Adipocyte (in vitro differentiated cells): ENCODE measurements around the gene ACTL7A.

ENCODE experiments used
- DNase-seq: peaks from one replicate; pipeline ENCODE4 v3.0.0-alpha.2; 2015; ENCODE audit warnings: low read depth
- H3K27me3 ChIP-seq: replicated peaks from 2 replicates; pipeline ENCODE4 v1.7.0; 2013; ENCODE audit warnings: mild to moderate bottlenecking, low read length, moderate library complexity; ENCODE audit not compliant: control insufficient read depth, insufficient read depth
- H3K36me3 ChIP-seq: 2 replicates; pipeline ENCODE4 v1.7.0; 2013; ENCODE audit warnings: low read length, mild to moderate bottlenecking, moderate library complexity; ENCODE audit not compliant: control insufficient read depth, insufficient read depth, severe bottlenecking
- H3K4me1 ChIP-seq: 2 replicates; pipeline ENCODE4 v1.7.0; 2013; ENCODE audit warnings: mild to moderate bottlenecking, low read length, moderate library complexity; ENCODE audit not compliant: control insufficient read depth, insufficient read depth
- H3K4me3 ChIP-seq: 2 replicates; pipeline ENCODE4 v1.7.0; 2013; ENCODE audit warnings: mild to moderate bottlenecking, low read length, moderate library complexity
- H3K9ac ChIP-seq: 2 replicates; pipeline ENCODE4 v1.7.0; 2013; ENCODE audit warnings: mild to moderate bottlenecking, low read length, moderate library complexity
- H3K9me3 ChIP-seq: 2 replicates; pipeline ENCODE4 v1.7.0; 2013; ENCODE audit warnings: mild to moderate bottlenecking, low read length, moderate library complexity; ENCODE audit not compliant: control insufficient read depth

The ACTL7A gene

GRCh38 chr9:108861464-108861863 lies 602 bp upstream of the ACTL7A start:
- no peak for DNase-seq
- H3K4me1 ChIP-seq, result peaks cover 3% of the 10 kb centered on the region
- no peak overlapping the region for H3K9ac ChIP-seq
- no peaks in the 10 kb centered on the region for H3K36me3 ChIP-seq
- H3K4me3 ChIP-seq, result no peak overlapping the region
- no peaks in the 10 kb centered on the region for H3K9me3 ChIP-seq
- H3K27me3 ChIP-seq, result no peaks in the 10 kb centered on the region

- Histone ChIP-seq H3K27me3 (no peaks in the 10 kb centered on the region), H3K9ac (no peak overlapping the region), H3K9me3 (no peaks in the 10 kb centered on the region), H3K4me1 (peaks cover 12% of the 10 kb centered on the region), H3K4me3 (no peak overlapping the region), H3K36me3 (peaks cover 3% of the 10 kb centered on the region)
- no peak for DNase-seq
Observed at GRCh38 chr9:108863891-108864290, 1.8 kb downstream of the ACTL7A start.

GRCh38 chr9:108864446-108864845 lies 2.4 kb downstream of the ACTL7A start:
- peaks cover 18% of the 10 kb centered on the region for H3K4me1 ChIP-seq
- peaks cover 3% of the 10 kb centered on the region for H3K36me3 ChIP-seq
- no peaks in the 10 kb centered on the region for H3K27me3 ChIP-seq
- DNase-seq, result no peak
- H3K9me3 ChIP-seq, result no peaks in the 10 kb centered on the region
- H3K9ac ChIP-seq, result no peak overlapping the region
- no peak overlapping the region for H3K4me3 ChIP-seq

GRCh38 chr9:108865037-108865436 lies 3.0 kb downstream of the ACTL7A start:
- Histone ChIP-seq H3K9me3 (no peaks in the 10 kb centered on the region), H3K4me3 (no peak overlapping the region), H3K4me1 (peaks cover 20% of the 10 kb centered on the region), H3K27me3 (no peaks in the 10 kb centered on the region), H3K9ac (no peak overlapping the region), H3K36me3 (peaks cover 4% of the 10 kb centered on the region)
- DNase-seq, result no peak

- Histone ChIP-seq H3K9ac (no peak overlapping the region), H3K4me1 (peaks cover 20% of the 10 kb centered on the region), H3K36me3 (peaks cover 11% of the 10 kb centered on the region), H3K9me3 (no peaks in the 10 kb centered on the region), H3K4me3 (no peak overlapping the region), H3K27me3 (no peaks in the 10 kb centered on the region)
- DNase-seq, result no peak
Observed at GRCh38 chr9:108866001-108866420, 3.9 kb downstream of the ACTL7A start.

GRCh38 chr9:108867116-108867515 lies 5.0 kb downstream of the ACTL7A start:
- DNase-seq, result no peak
- H3K27me3 ChIP-seq, result no peaks in the 10 kb centered on the region
- H3K4me1 ChIP-seq, result peaks cover 20% of the 10 kb centered on the region
- H3K9me3 ChIP-seq, result peaks cover 7% of the 10 kb centered on the region
- H3K4me3 ChIP-seq, result no peak overlapping the region
- H3K36me3 ChIP-seq, result peaks cover 22% of the 10 kb centered on the region
- H3K9ac ChIP-seq, result no peak overlapping the region

- peaks cover 26% of the 10 kb centered on the region for H3K36me3 ChIP-seq
- peaks cover 20% of the 10 kb centered on the region for H3K4me1 ChIP-seq
- no peak for DNase-seq
- peaks cover 7% of the 10 kb centered on the region for H3K9me3 ChIP-seq
- H3K9ac ChIP-seq, result no peak overlapping the region
- H3K4me3 ChIP-seq, result no peak overlapping the region
- H3K27me3 ChIP-seq, result no peaks in the 10 kb centered on the region
Observed at GRCh38 chr9:108867829-108868228, 5.8 kb downstream of the ACTL7A start.

GRCh38 chr9:108869092-108869725 lies 7.1 kb downstream of the ACTL7A start:
- peaks cover 7% of the 10 kb centered on the region for H3K9me3 ChIP-seq
- no peak overlapping the region for H3K4me3 ChIP-seq
- peaks cover 20% of the 10 kb centered on the region for H3K4me1 ChIP-seq
- H3K36me3 ChIP-seq, result peaks cover 39% of the 10 kb centered on the region
- no peak overlapping the region for H3K9ac ChIP-seq
- peak; percentile 62 for DNase-seq
- H3K27me3 ChIP-seq, result no peaks in the 10 kb centered on the region

GRCh38 chr9:108874058-108874788 lies 12.2 kb downstream of the ACTL7A start:
- H3K4me1 ChIP-seq, result peaks cover 5% of the 10 kb centered on the region
- H3K9me3 ChIP-seq, result peaks cover 7% of the 10 kb centered on the region
- DNase-seq, result no peak
- H3K4me3 ChIP-seq, result no peak overlapping the region
- H3K27me3 ChIP-seq, result no peaks in the 10 kb centered on the region
- peaks cover 85% of the 10 kb centered on the region for H3K36me3 ChIP-seq
- no peak overlapping the region for H3K9ac ChIP-seq

- DNase-seq, result no peak
- H3K4me1 ChIP-seq, result no peaks in the 10 kb centered on the region
- peaks cover 93% of the 10 kb centered on the region for H3K36me3 ChIP-seq
- H3K4me3 ChIP-seq, result no peak overlapping the region
- H3K27me3 ChIP-seq, result no peaks in the 10 kb centered on the region
- H3K9me3 ChIP-seq, result peaks cover 5% of the 10 kb centered on the region
- H3K9ac ChIP-seq, result no peak overlapping the region
Observed at GRCh38 chr9:108876425-108876824, 14.4 kb downstream of the ACTL7A start.

GRCh38 chr9:108877524-108877923 lies 15.5 kb downstream of the ACTL7A start:
- H3K9ac ChIP-seq, result no peak overlapping the region
- H3K36me3 ChIP-seq, result peaks cover 95% of the 10 kb centered on the region
- H3K27me3 ChIP-seq, result no peaks in the 10 kb centered on the region
- H3K4me3 ChIP-seq, result no peak overlapping the region
- no peaks in the 10 kb centered on the region for H3K4me1 ChIP-seq
- no peaks in the 10 kb centered on the region for H3K9me3 ChIP-seq
- DNase-seq, result no peak
